Mammary epithelial cell (primary cell): ENCODE measurements around the gene KCNQ2.

Source experiments
- EZH2 ChIP-seq: IDR thresholded peaks from 2 replicates; pipeline ENCODE4 v1.6.1; 2012; ENCODE audit warnings: low read length, inconsistent platforms, borderline replicate concordance
- TF ChIP-seq, protein P1 (sequence below), 2 donors: IDR thresholded peaks in 1 of 2; conservative IDR thresholded peaks in 1 of 2; 2 replicates each; pipeline ENCODE4 v1.5.1; 2011 to 2012; ENCODE audit warnings: inconsistent platforms in 2 of 2, low read length in 2 of 2, mild to moderate bottlenecking in 2 of 2, control low read depth in 1 of 2, low read depth in 1 of 2; ENCODE audit not compliant: insufficient read depth in 1 of 2; ENCODE audit errors: extremely low read depth in 1 of 2

DNA sequence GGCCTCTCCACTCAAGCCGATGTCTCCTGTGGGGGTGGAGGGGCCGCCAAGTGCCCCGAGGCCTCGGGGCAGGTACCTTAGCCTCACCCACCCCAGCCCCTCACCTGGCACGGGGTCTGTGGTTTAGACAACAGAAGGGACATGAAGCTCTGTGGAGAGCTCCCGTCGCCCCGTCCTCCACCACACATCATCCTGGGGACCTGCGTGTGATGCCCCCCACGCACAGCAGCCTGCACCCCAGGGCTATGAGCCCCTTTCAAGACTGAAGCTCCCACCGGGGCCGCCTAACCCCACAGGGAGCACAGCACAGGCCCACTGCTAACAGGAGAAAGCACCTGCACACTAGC, 8.2 kb downstream of the KCNQ2 start:
- TF ChIP-seq, protein P1, sequence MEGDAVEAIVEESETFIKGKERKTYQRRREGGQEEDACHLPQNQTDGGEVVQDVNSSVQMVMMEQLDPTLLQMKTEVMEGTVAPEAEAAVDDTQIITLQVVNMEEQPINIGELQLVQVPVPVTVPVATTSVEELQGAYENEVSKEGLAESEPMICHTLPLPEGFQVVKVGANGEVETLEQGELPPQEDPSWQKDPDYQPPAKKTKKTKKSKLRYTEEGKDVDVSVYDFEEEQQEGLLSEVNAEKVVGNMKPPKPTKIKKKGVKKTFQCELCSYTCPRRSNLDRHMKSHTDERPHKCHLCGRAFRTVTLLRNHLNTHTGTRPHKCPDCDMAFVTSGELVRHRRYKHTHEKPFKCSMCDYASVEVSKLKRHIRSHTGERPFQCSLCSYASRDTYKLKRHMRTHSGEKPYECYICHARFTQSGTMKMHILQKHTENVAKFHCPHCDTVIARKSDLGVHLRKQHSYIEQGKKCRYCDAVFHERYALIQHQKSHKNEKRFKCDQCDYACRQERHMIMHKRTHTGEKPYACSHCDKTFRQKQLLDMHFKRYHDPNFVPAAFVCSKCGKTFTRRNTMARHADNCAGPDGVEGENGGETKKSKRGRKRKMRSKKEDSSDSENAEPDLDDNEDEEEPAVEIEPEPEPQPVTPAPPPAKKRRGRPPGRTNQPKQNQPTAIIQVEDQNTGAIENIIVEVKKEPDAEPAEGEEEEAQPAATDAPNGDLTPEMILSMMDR (conservative IDR thresholded peaks at IDR 0.05 in 1 of 2, IDR thresholded peaks at IDR 0.05 in 1 of 2; ENCODE audit: extremely low read depth in 1 of 2, insufficient read depth in 1 of 2, low read depth in 1 of 2, low read length in 2 of 2), result no peak
- no peak for TF ChIP-seq EZH2
